Activated B cell treated with CpG ODN at 0.5 μM for 24 hours (primary cell): ENCODE measurements around the gene HPCA. TPM values are rescaled to one million over a fixed set of nuclear protein-coding genes. Genes with fewer than 3 reads are reported as not detected.

Experiments
- ATAC-seq: fragments of 200-7000 bp; cut with Tn5 transposase; one replicate; pipeline ENCODE4 v1.10.0; 2021; ENCODE audit warnings: low read depth, mild to moderate bottlenecking, moderate library complexity
- CTCF ChIA-PET: fragments of 350-600 bp; sonication (Branson Sonifier 250); formaldehyde crosslinking; loops from one replicate; lab custom pipeline; 2021; ENCODE audit warnings: antibody characterized with exemption; lab: Charles Lee
- POLR2A ChIA-PET: fragments of 350-600 bp; sonication (Branson Sonifier 250); formaldehyde crosslinking; loops from one replicate; lab custom pipeline; 2021; ENCODE audit warnings: antibody characterized with exemption; lab: Charles Lee
- DNase-seq: peaks from one replicate; pipeline ENCODE4 v3.0.0; 2022
- H3K27ac Mint-ChIP-seq: one replicate; pipeline ENCODE4 v1.8.0; 2020; ENCODE audit warnings: mixed read lengths
- H3K27me3 Mint-ChIP-seq: one replicate; pipeline ENCODE4 v1.8.0; 2021; ENCODE audit warnings: mixed read lengths
- H3K36me3 Mint-ChIP-seq: one replicate; pipeline ENCODE4 v1.8.0; 2021; ENCODE audit warnings: low read depth, mixed read lengths
- H3K4me1 Mint-ChIP-seq: one replicate; pipeline ENCODE4 v1.8.0; 2021; ENCODE audit warnings: mixed read lengths
- H3K4me3 Mint-ChIP-seq: one replicate; pipeline ENCODE4 v1.8.0; 2020; ENCODE audit warnings: mild to moderate bottlenecking, mixed read lengths
- H3K9me3 Mint-ChIP-seq: one replicate; pipeline ENCODE4 v1.8.0; 2020; ENCODE audit warnings: mixed read lengths
- CTCF ChIP-seq: fragments of 200-600 bp; IDR thresholded peaks from one replicate; pipeline ENCODE4 v1.8.0; 2022; ENCODE audit warnings: antibody characterized with exemption, mild to moderate bottlenecking
- intact Hi-C: fragments of 100-400 bp; cut with micrococcal nuclease; formaldehyde crosslinking; loops from one replicate; pipeline ENCODE4 v1.15.1; 2024
- total RNA-seq: library from RNA; stranded (reverse); gene quantifications from 2 replicates; pipeline ENCODE4 v1.2.3, GENCODE V29; 2022

The HPCA gene
- total RNA-seq, 1 donor from 2014 or later: not detected

- H3K36me3 Mint-ChIP-seq: peaks cover 61% of the 10 kb centered on the region
- no peak overlapping the region for H3K27ac Mint-ChIP-seq
- TF ChIP-seq CTCF: no peak
- H3K4me1 Mint-ChIP-seq: peaks cover 4% of the 10 kb centered on the region
- H3K27me3 Mint-ChIP-seq: no peaks in the 10 kb centered on the region
- ATAC-seq: no peak
- H3K9me3 Mint-ChIP-seq: no peaks in the 10 kb centered on the region
- intact Hi-C loops: no loop called here
- DNase-seq: no peak
- CTCF ChIA-PET: interaction anchor here (0.8 to 1.2 kb wide), 2 partner anchors 70 to 148 kb away, joined by 3 read pairs; no protein-coding TSS in a partner anchor
- H3K4me3 Mint-ChIP-seq: no peak overlapping the region
- POLR2A ChIA-PET: interaction anchor here (1.7 kb wide), 1 partner anchor 27 kb away, joined by 6 read pairs; the partner anchor contains the start of gene RNF19B
Observed at GRCh38 chr1:32937061-32937460, 50.8 kb downstream of the HPCA start.

GRCh38 chr1:32939655-32940371, 53.5 kb downstream of the HPCA start:
- ATAC-seq (no peak), DNase-seq (no peak)
- no peak for TF ChIP-seq CTCF
- ChIA-PET POLR2A (interaction anchor here (0.6 to 1.0 kb wide), 2 partner anchors 24 to 41 kb away, joined by 3 read pairs; no protein-coding TSS in a partner anchor), CTCF (interaction anchor here (0.9 to 1.2 kb wide), 2 partner anchors 8 to 115 kb away, joined by 3 read pairs; no protein-coding TSS in a partner anchor)
- Mint-ChIP-seq H3K4me1 (no peaks in the 10 kb centered on the region), H3K27me3 (no peaks in the 10 kb centered on the region), H3K9me3 (no peaks in the 10 kb centered on the region), H3K36me3 (peaks cover 82% of the 10 kb centered on the region), H3K27ac (no peak overlapping the region), H3K4me3 (no peak overlapping the region)
- intact Hi-C loops: no loop called here

- ChIA-PET POLR2A (interaction anchor here (0.7 kb wide), 1 partner anchor 52 kb away, joined by 3 read pairs; no protein-coding TSS in a partner anchor), CTCF (interaction anchor here (1.6 kb wide), 1 partner anchor 111 kb away, joined by 3 read pairs; no protein-coding TSS in a partner anchor)
- H3K9me3 Mint-ChIP-seq: no peaks in the 10 kb centered on the region
- intact Hi-C loops: no loop called here
- H3K36me3 Mint-ChIP-seq: peaks cover 84% of the 10 kb centered on the region
- DNase-seq: no peak
- H3K4me1 Mint-ChIP-seq: peaks cover 8% of the 10 kb centered on the region
- no peak for ATAC-seq
- TF ChIP-seq CTCF: no peak
- no peak overlapping the region for H3K4me3 Mint-ChIP-seq
- no peaks in the 10 kb centered on the region for H3K27me3 Mint-ChIP-seq
- no peak overlapping the region for H3K27ac Mint-ChIP-seq
Observed at GRCh38 chr1:32944180-32944579, 57.9 kb downstream of the HPCA start.

Other genes with a start within 250 kb of the HPCA start
- gene ZBTB8OS, start 235.9 kb upstream of the HPCA start, total RNA-seq: 58.6 and 65.3 TPM in 2 replicates
- gene RBBP4, start 235.3 kb upstream of the HPCA start, total RNA-seq: 228 and 241 TPM in 2 replicates
- not detected in 2 replicates for gene SYNC, start 183.7 kb upstream of the HPCA start, total RNA-seq
- 219 and 232 TPM in 2 replicates for gene YARS1, start 69.1 kb upstream of the HPCA start, total RNA-seq
- 43.0 and 50.5 TPM in 2 replicates for gene S100PBP, start 68.8 kb upstream of the HPCA start, total RNA-seq
- gene FNDC5, start 15.6 kb upstream of the HPCA start, total RNA-seq: 0.55 and 1.4 TPM in 2 replicates
- gene TMEM54, start 14.9 kb downstream of the HPCA start, total RNA-seq: 0.44 and 0.66 TPM in 2 replicates
- 22.7 and 23.6 TPM in 2 replicates for gene RNF19B, start 78.3 kb downstream of the HPCA start, total RNA-seq
- 156 and 162 TPM in 2 replicates for gene AK2, start 150.4 kb downstream of the HPCA start, total RNA-seq
- gene AZIN2, start 194.7 kb downstream of the HPCA start, total RNA-seq: 0.82 and 0.93 TPM in 2 replicates